ENCODE results near the gene SLC25A26.

DNA sequence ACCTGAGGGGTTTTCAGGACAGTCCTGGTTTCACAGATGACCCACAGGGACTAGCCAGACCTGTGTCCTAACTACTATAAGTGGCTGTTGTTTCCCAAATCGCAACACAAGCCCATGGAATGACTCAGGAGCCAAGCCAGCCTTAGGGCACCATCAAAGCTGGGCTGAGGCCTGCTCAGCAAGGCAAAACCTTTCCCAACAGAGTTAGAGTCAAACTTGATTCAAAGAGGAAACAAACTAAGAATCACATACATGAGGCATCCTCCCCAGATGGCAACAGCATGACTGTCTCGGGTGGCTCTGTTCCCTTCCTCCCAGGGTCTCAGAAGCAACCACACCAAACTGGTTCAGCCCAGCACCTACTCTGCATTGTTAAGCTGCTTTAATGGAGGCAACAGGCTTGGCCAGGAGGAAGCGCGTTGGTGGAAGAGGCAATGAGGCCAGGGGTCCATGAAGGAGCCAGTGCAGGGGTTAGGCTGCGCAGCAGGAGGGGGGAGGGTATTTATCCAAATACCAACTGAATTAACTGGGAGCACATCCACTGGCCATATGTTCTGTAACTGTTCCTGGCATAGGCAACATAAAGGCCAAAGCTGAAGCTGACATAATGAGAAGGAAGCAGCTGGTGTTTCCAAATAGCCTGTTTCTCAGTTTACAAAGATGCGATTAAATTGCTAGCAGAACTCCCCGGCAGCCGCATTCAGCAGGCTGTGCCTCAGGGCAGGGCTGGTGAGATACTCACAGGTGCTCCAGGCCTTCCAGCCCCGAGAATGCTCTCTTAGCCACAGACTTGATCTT is 177.6 kb downstream of the SLC25A26 start:
- TF ChIP-seq, protein P1, sequence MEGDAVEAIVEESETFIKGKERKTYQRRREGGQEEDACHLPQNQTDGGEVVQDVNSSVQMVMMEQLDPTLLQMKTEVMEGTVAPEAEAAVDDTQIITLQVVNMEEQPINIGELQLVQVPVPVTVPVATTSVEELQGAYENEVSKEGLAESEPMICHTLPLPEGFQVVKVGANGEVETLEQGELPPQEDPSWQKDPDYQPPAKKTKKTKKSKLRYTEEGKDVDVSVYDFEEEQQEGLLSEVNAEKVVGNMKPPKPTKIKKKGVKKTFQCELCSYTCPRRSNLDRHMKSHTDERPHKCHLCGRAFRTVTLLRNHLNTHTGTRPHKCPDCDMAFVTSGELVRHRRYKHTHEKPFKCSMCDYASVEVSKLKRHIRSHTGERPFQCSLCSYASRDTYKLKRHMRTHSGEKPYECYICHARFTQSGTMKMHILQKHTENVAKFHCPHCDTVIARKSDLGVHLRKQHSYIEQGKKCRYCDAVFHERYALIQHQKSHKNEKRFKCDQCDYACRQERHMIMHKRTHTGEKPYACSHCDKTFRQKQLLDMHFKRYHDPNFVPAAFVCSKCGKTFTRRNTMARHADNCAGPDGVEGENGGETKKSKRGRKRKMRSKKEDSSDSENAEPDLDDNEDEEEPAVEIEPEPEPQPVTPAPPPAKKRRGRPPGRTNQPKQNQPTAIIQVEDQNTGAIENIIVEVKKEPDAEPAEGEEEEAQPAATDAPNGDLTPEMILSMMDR (IDR thresholded peaks at IDR 0.05 in 2 of 3, conservative IDR thresholded peaks at IDR 0.05 in 1 of 3; ENCODE audit: borderline replicate concordance in 1 of 3, insufficient read depth in 1 of 3, low read depth in 2 of 3, low read length in 2 of 3) = no peak
- no peak for TF ChIP-seq REST (IDR thresholded peaks at IDR 0.05; ENCODE audit: low read depth)
- TF ChIP-seq POLR2AphosphoS5 (IDR thresholded peaks at IDR 0.05; ENCODE audit: low read depth, low read length) = no peak
- TF ChIP-seq YY1 (IDR thresholded peaks at IDR 0.05; ENCODE audit: extremely low read depth, insufficient replicate concordance, low read depth, low read length) = no peak
- no peak for TF ChIP-seq POLR2A (IDR thresholded peaks at IDR 0.05; ENCODE audit: borderline replicate concordance, extremely low read depth, insufficient read depth, insufficient read length)
- TF ChIP-seq ZFX (IDR thresholded peaks at IDR 0.05) = no peak
- TF ChIP-seq EZH2 (IDR thresholded peaks at IDR 0.05) = no peak
- no peak for TF ChIP-seq JUND (IDR thresholded peaks at IDR 0.05)
- TF ChIP-seq SIN3A (IDR thresholded peaks at IDR 0.05; ENCODE audit: low read depth) = no peak

Measured in HCT116 (cell line).